GM12801 (cell line): ENCODE data around the gene AURKB.

ENCODE experiments used
- CTCF ChIP-seq: IDR thresholded peaks from one replicate; pipeline ENCODE4 v1.5.1; 2011; ENCODE audit warnings: control low read depth; ENCODE audit not compliant: insufficient read length; ENCODE audit errors: extremely low read depth

The AURKB gene

GRCh38 chr17:8160224-8160577, 50.2 kb downstream of the AURKB start:
- TF ChIP-seq CTCF: no peak

GRCh38 chr17:8159459-8160223, 50.7 kb downstream of the AURKB start:
- no peak for TF ChIP-seq CTCF

GRCh38 chr17:8159032-8159400, 51.4 kb downstream of the AURKB start:
- no peak for TF ChIP-seq CTCF

- TF ChIP-seq CTCF: peak; percentile 5
Observed at GRCh38 chr17:8158267-8159031, 51.9 kb downstream of the AURKB start.

GRCh38 chr17:8156246-8156992, 54.0 kb downstream of the AURKB start:
- no peak for TF ChIP-seq CTCF

GRCh38 chr17:8155996-8156245, 54.5 kb downstream of the AURKB start:
- no peak for TF ChIP-seq CTCF

GRCh38 chr17:8155231-8155995, 55.0 kb downstream of the AURKB start:
- TF ChIP-seq CTCF: no peak
